ENCODE results near the gene SLCO1C1.
"Not testable (repeated sequence)": the region's sequence is repeated elsewhere in the genome, so short reads cannot be mapped to it uniquely, and the experiment has no call there.

Gene SLCO1C1

DNA sequence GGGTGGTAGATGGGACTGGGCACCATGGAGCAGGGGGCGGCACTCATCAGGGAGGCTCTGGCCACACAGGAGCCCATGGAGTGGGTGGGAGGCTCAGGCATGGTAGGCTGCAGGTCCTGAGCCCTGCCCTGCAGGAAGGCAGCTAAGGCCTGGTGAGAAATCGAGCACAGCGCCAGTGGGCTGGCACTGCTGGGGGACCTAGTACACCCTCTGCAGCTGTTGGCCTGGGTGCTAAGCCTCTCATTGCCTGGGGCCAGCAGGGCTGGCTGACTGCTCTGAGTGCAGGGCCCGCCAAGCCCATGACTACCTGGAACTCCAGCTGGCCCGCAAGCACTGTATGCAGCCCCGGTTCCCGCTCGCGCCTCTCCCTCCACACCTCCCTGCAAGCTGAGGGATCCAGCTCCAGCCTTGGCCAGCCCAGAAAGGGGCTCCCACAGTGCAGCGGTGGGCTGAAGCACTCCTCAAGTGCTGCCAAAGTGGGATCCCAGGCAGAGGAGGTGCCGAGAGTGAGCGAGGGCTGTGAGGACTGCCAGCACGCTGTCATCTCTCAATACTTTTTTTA is 88.7 kb downstream of the SLCO1C1 start:
- in situ Hi-C loops (cut with MboI; ENCODE audit: low sequenced_read_pairs), result not testable (repeated sequence)

DNA sequence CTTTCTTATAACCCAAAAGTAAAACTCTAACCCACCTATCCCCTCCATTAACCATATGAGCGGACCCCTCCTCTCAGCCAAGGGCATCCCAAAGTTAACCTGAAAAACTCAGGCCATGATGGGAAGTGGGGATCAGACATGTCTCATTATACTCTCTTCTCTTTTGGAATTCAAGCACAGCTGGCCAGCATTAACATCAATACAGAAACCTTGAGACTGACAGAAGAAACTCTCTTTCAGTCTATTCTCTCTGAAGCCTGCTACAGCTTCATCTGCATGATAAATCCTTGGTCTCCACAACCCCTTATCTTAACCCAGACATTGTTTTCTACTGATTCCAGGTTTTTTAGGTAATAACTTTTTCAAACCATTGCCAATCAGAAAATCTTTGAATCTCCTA is 97.8 kb downstream of the SLCO1C1 start:
- in situ Hi-C loops (cut with MboI; ENCODE audit: low sequenced_read_pairs), result no loop called here

DNA sequence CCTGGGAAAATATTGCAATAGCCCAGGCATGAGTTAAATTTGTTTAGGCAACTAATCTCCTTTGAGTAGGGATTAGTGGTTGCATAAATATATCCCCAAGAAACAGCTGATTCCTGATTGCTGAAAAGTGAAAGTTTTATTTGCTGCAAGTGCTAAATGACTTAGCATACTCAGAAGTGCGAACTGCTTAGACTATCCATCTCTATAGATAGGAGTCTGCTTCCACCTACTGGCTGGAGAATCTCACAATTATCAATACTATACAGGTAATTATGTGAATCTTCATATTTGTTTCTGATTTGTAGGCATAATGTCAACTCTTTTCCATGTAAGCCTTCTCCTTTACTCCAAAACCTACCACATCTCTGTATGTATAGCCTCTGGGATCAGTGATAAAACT is 103.4 kb downstream of the SLCO1C1 start:
- in situ Hi-C loops (cut with MboI; ENCODE audit: low sequenced_read_pairs), result no loop called here

DNA sequence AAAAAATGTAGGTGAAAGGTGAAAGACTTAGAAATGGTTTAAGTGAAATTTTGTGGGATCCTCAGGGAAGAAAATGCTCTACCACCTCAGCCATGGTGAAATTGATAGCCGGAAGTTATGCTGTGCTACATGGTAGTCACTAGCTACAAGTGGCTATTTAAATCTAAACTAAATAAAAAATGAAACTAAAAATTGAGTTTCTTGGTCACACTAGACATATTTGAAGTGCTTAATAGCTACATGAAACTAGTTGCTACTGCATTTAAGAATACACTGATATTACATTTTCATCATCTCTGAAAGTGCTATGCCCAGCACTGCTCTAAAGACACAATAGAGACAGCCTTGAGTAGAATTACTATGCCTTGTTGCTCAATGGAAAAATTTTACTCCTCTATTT is 105.0 kb downstream of the SLCO1C1 start:
- in situ Hi-C loops (cut with MboI; ENCODE audit: low sequenced_read_pairs), result no loop called here

DNA sequence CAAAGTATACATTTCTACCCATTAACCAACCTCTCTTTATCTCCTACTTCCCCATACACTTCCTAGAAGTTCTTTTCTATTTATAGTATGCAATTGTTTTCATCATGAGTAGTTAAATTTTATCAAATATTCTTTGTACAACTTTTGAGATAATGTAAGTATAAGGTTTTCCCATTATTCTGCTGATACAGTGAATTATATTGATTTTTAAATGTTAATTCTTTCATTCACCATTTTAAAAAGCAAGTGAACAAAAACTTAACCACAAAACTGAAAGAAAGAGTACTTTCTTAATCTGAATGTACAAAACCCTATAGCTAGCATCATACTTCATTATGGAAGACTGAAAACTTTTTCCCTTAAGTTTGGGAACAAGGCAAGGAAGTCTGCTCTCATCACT is 105.9 kb downstream of the SLCO1C1 start:
- in situ Hi-C loops (cut with MboI; ENCODE audit: low sequenced_read_pairs), result no loop called here
